Measurements from ENCODE around the gene GOLGA6L7.

DNA sequence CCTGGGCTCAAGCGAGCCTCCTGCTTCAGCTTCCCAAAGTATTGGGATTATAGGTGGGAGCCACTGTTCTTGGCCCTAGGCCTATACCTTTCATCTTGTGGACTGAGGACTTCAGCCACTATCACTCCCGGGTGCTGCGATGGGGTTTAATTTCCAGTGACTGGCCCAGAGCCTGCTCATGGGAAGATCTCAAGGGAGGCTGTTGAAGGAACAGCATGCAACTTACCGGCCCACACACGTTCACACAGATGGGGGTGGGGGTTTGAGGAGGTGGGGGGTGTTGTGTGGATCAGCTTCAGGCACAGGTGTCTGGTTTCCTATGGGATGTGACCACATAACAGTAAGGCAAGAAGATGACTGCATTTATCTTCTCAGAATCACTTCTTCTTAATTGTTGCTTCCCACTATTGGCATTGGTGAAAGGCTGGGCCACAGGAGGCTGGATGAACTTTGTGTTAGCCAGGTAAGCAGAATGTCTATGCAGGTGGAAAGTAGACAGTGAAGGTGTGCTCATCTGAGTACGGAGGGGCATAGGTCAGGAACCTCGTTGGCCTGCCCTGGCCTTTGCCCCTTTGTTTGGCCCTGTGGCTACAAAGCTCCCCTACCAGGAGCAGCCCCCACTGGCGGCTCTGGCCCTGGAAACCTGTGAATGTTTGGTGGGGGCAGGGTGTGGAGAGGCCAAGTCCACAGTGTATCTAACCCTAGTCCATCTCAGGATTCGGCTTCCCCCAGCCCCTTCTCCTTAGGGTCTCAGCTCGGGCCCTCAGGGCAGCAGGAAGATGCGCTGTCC lies 35.9 kb upstream of the GOLGA6L7 start:
- TF ChIP-seq, protein P1, sequence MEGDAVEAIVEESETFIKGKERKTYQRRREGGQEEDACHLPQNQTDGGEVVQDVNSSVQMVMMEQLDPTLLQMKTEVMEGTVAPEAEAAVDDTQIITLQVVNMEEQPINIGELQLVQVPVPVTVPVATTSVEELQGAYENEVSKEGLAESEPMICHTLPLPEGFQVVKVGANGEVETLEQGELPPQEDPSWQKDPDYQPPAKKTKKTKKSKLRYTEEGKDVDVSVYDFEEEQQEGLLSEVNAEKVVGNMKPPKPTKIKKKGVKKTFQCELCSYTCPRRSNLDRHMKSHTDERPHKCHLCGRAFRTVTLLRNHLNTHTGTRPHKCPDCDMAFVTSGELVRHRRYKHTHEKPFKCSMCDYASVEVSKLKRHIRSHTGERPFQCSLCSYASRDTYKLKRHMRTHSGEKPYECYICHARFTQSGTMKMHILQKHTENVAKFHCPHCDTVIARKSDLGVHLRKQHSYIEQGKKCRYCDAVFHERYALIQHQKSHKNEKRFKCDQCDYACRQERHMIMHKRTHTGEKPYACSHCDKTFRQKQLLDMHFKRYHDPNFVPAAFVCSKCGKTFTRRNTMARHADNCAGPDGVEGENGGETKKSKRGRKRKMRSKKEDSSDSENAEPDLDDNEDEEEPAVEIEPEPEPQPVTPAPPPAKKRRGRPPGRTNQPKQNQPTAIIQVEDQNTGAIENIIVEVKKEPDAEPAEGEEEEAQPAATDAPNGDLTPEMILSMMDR (IDR thresholded peaks at IDR 0.05; ENCODE audit: low read depth, low read length): no peak
- TF ChIP-seq EZH2phosphoT487 (IDR thresholded peaks at IDR 0.05; ENCODE audit: low read depth): no peak
